ENCODE measurements around the gene ADAMTS13. TPM values are rescaled to one million over a fixed set of nuclear protein-coding genes. Genes with fewer than 3 reads are reported as not detected.

The ADAMTS13 gene
- total RNA-seq, 1 experiment from 2014 or later, result not detected

DNA sequence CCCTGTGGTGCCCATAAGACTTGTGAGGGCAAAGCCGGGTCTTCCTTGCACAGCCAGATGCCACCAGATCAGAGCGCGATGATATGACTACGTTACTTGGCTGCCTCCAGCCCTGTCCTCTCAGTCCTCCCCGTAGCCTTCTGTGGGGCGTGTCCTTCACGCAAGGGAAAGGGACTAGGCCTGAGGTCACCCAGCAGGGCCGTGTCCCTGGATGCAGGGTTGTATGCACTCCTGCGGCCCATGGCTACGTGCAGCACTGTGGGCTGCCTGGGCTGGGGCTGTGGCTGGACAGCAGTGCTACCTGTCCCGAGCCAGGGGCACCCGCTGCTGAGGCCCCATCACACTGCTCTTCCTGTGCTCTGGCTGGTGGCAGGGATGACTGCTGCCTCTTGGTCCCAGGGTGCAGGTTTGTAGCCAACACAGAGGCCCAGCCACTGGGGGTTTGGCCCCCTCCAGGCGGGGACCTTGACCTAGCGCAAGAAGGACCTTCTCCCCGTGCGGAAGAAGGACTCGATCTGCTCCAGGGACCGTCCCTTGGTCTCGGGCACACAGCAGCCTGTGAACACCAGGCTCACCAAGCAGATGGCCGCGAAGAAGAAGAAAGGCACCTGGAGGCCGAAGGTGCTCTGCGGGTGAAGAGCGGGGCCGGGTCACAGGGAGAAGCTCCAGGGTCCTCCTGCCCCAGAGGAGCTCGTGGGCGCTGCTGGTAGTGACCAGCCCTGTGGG lies 49.5 kb downstream of the ADAMTS13 start:
- no peak for DNase-seq (ENCODE audit: low read depth)

DNA sequence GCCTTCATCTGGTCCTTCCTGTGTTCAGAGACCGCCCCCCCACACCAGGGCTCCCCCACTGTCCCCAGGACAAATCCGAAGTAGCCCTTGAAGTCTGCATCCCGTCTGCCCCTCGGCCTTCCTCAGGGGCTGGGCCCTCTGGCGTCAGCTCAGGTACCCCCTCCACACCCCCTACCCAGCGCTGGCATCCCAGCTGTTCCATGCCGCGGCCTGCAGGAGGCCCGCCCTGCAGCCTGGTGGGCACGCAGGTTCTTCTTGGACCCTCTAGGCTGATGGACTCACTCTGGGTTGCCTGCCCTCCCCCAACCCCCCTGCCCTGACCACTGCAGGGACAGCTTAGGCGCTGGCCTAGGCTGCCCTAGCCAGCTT lies 50.1 kb downstream of the ADAMTS13 start:
- no peak for DNase-seq (ENCODE audit: low read depth)

DNA sequence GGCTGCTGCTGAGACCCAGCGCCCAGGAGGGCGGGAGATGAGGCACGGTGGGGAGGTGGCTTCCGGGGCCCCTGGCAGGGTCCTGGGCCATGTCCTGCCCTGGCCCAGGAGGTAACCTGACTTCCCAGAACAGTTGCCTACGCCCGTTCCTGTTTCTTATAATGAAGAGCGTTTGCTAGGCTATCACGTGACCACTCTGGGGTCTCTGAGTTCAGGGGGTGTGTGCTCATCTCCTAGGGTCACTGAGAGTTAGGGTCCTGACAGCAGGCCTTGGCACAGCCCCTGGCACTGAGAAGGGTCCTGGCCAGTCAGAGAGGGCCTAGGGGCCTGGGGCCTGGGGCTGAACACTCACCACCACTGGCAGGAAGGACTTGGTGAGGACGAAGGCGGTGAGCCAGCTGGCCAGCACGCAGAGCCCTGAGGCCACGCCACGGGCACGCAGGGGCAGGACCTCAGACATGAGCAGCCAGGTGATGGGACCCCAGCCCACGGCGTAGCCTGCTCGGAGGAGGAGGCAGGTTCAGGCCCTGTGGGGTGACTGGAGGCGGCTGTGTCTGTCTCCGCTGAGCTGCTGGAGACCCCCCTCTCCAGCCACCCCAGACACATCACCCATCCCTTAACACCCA lies 50.7 kb downstream of the ADAMTS13 start:
- no peak for DNase-seq (ENCODE audit: low read depth)

DNA sequence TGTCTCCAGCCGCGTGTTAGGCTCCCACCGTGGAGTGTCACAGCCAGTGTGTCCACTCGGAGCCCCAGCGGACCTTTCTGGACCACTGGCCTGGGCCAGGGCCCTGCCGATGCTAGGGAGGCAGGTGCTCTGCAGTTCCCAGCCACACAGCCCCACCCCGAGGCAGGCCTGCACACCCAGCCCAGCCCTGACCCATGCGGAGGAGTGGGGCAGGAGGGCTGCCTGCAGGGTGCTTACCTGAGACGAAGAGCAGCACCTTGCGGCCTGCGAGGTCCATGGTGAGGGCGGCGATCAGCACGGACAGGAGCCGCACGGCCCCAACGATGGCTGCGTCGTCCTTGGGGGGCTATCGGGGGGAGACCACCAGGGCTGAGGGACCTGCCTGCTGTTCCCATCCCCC lies 51.6 kb downstream of the ADAMTS13 start:
- no peak for DNase-seq (ENCODE audit: low read depth)

DNA sequence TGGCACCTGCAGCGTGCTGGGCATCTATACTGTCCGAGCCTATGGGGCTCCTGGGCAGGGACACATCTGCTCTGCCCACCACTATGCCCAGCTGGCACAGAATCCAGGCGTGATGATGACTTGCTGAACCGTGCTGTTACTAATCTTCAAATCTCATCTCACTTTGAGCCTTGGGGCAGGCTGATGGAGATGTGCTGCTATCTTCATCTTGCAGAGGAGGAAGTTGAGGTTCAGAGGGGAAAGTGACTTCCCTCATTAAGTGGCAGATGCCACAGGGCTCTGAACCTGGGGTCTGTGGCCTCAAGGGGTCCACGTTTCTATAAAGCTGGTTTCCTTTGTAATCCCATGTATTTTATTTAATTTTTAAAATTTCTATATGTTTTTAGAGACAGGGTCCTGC lies 52.0 kb downstream of the ADAMTS13 start:
- DNase-seq (ENCODE audit: low read depth), result no peak

DNA sequence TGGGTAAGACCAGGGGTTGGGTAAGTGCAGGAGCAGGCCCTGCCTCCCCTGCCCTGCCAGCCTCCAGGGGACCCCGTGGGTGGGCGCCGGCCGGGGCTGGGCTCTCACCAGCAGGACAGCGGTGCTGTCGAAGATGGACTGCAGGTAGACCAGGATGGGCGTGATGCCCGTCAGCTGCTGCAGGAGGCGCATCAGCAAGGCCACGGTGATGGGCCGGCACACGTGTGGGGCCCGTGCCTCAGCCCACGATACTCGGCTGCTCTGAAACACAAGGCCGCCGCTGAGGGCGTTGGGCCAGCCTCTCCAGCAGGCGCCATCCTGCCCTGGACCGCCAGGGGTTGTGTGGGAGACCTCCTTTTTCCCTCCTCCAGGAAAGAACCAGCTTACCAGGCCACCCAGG lies 52.7 kb downstream of the ADAMTS13 start:
- no peak for DNase-seq (ENCODE audit: low read depth)

DNA sequence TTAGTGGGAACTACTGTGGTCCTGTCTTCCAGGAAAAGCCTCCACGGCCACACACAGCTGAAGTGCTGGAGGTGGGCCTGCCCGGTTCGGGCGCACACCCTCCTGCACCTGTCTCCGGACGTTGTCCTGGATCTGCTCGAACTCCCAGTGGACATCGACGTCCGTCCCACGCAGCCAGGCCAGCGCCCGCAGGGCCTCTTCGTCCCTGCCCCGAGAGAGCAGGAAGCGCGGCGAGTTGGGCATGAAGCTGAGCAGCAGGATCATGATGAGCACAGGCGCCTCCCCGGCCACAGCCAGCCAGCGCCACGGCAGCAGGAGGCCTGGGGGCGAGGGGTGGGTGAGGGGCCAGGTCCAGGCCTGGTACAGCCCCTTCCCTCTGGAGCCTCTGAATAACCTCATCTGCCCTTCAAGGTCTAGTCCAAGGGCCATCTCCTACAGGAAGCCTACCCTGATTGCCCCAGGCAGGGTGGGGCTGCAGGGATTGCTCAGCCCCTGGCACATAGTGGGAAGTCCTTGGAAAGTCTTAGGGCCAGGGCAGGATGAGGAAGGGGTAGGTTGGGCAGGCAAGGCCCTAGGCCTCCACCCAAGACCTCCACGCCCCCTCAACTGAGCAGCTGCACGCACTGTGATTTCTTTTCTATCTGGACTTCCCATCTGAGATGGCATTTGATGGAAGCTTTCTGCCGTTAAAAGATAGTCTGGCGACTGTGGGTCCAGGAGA lies 53.3 kb downstream of the ADAMTS13 start:
- no peak for DNase-seq (ENCODE audit: low read depth)

DNA sequence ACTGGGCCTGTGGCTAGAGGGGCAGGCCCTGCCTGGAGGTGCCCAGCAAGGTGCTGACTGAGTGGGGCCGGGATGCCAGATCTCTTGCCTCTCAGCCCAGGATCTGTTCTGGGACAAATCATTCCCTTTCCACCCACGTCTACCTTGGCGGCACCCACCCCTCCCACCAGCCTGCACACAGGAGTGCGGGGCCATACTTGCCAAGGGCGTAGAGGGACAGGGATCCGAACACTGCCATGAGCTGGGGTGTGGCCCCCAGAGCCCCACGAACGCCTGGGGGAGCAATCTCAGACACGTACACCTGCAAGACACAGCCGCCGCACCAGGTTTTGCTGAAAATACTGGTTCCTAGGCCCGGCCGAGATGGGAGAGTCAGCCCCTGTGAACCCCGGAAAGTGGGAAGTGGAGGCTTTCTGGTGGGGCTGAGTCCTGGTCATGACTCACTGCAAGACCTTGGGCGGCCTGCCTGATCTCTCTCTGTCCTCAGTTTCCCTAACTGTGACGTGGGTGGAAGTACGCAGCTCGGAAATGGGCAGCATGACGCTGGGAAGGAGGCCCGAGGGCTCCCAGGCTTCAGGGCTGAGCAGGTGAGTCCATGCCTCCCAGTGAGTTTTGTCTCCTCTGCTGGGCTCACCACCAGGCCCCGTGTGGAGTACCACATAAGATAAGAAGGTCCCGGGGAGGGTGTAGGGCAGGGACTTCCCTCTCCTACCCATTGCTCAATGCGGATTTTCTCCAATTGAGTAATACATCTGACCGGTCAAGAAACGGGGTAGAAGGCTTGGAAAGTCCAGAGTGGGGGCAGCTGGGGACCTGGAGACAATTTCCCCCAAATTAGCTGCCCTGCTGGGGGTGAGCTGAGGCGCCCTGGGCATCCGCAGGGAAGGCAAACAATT lies 54.1 kb downstream of the ADAMTS13 start:
- DNase-seq (ENCODE audit: low read depth), result no peak

DNA sequence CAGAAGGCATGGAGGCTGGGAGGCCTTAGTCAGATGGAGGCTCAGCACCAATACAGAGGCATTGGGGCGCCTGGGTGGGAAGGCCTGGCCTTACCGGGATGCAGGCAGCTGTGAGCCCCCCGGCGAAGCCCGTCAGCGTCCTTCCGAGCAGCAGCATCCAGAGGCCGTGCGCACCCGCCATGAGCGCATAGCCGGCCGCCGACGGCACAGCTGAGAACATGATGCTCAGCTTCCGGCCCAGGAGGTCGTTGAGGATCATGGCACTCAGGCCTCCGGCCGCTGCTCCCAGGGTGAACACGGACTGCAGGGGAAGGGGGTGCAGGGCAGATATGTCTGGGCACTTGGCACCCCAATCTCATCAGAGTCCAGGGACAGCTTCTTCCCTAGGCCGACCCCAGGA lies 54.8 kb downstream of the ADAMTS13 start:
- DNase-seq (ENCODE audit: low read depth), result no peak

DNA sequence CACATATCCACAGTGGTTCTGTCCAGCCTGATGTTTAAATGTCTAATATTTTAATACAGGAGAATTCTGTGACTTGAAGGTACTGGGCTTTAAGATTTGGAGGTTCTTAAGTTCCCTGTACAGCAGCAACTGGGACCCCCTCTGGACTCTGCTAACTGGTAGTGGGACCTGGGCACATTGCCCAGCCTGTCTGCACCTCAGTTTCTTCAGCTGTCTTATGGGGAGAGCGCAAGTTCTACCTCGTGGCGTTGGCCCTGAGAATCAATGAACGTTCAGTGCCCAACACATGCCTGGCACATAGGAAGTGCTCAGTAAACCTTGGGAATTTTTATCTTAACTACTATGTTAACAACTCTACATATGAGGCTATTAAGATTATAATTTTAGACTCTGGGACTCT lies 55.3 kb downstream of the ADAMTS13 start:
- DNase-seq (ENCODE audit: low read depth), result no peak

DNA sequence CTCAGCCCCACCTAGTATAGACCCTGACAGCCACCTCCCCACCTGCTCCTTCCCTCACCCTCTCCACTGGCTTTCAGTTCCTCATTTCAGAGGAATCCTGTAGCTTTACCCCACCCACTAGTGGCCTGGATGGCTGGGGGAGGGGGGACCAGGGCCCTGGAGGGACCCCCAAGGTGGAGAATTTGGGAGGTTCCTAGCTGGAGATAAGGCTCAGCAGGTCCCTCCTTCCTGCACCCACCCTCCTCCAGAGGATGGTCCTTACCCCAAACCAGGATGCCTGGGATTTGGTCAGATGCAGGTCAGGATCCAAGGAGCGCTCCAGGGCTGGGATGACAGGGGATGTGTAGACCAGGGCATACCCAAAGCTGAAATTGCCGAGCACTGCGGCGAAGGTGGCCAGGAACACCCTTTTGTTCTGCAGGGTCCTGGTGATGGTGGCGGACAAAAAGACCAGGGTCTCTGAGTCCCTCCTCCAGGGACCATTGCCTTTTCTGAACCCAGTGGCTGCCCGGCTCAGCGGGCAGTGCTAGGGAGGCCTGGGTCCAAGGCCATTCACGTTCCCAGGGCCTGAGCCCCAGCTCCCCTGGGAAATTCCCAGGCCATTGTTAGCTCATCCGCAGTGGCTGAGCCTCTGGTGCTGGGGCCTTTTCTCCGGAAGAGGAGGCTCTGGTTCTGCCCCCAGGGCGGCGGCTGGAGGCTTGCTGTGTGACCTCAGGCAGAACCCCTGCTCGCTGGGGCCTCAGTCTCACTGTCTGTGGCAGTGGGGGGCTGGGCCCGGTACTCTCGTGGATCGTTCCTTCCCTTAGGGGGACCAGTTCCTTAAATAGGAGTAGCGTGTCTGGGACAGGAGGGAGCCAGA lies 56.1 kb downstream of the ADAMTS13 start:
- DNase-seq (ENCODE audit: low read depth), result peak; percentile 58

DNA sequence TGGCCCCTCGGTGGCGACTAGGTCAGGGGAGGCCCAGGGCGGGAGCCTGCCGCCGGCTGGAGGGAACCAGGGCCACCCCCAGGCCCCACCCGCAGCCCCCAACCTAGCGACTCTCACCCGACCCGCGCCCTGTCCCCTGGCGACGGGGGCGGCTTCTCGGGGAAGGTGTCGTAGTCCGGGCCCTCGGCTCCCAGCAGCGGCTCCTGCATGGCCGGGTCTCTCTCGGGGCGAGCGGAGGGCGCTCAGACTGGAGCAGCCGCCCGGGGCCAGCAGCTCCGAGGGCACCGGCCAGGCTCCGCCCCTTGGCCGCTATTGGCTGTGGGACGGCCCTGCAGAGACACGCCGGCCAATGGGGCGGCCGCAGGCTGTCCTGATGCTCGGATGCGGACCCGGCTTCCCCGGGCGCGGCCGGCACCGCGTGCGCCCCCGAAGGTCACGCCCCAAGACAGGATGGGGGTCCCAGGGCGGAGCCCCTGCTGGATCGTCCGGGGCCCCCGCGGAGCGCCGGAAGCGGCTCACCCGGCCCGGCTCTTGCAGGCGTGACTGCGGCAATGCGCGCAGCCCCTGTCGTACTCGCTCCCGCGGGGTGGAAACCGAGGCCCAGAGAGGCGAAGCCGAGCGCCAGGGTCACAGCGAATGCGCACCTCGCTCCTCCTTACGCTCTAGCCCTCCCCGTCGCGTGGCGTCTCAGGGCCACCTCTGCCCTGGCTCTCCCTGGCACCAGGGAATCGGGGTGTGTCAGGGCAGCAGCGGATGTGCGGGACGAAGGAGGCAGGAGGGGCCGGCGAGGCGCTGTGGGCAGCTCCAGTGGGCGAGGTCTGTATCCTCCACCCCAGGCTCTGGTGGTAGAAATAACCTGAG lies 56.9 kb downstream of the ADAMTS13 start, which contains the start of gene SLC2A6:
SLC2A6 (minus strand) TSS at position 249 of the 861 bp plus-strand sequence; CDS start at position 209, 40 bp downstream.
- DNase-seq (ENCODE audit: low read depth), result peak; percentile 82

DNA sequence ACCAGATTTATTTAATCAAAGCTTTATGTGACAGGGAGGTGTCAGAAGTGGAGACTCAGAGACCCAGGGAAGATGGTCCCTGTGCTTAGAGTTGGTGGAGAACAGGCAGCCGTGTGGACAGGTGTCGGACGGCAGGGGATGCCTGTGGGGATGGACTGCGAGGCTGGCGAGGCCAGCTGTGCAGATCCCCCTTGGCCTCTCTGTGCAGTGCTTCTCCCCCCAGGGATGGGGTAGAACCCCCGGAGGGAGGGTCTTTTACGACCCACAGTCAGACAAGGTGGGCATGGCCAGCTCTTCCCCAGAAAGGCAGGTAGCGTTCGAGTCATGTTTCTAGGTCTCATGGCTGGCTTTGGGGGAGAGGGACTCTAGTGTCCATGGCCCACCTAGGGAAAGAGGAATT lies 61.4 kb downstream of the ADAMTS13 start:
- DNase-seq (ENCODE audit: low read depth), result no peak

DNA sequence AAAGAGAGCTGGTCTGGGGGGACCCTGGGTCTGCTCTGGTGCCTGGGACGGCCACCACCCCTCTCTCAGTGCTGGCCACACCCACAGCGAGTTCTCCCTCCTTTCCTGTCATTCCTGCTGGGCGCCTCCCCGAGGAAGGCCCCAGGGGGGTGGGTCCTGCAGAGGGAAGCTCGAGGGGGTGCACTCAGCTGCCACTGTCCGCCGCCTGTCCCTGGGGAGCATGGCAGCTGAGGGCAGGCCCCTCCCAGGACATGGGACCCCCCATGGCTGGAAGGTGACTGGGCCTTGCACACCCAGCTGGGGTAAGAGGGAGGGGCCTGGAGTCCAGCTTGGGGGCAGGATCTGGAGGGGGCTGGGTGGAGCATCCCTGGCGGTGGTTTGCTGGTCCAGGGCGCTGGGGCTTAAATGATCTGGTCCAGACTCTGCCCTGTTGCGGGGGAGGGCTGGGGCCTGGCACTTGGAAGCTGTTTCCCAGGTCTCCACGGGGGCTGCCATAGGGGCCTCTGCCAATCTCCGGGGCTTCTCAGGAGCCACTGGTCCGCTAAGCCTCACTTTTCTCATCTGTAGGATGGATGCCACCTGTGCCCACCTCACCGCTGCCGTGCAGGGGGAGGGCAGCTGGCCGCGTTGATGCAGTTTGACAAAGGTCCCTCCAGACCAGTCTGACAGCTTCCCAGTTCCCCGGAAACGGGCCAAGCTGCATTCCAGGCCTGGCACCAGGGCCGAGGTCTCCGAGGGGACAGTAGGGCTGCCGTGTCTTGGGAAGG lies 62.7 kb downstream of the ADAMTS13 start:
- peak; percentile 42 for DNase-seq (ENCODE audit: low read depth)

DNA sequence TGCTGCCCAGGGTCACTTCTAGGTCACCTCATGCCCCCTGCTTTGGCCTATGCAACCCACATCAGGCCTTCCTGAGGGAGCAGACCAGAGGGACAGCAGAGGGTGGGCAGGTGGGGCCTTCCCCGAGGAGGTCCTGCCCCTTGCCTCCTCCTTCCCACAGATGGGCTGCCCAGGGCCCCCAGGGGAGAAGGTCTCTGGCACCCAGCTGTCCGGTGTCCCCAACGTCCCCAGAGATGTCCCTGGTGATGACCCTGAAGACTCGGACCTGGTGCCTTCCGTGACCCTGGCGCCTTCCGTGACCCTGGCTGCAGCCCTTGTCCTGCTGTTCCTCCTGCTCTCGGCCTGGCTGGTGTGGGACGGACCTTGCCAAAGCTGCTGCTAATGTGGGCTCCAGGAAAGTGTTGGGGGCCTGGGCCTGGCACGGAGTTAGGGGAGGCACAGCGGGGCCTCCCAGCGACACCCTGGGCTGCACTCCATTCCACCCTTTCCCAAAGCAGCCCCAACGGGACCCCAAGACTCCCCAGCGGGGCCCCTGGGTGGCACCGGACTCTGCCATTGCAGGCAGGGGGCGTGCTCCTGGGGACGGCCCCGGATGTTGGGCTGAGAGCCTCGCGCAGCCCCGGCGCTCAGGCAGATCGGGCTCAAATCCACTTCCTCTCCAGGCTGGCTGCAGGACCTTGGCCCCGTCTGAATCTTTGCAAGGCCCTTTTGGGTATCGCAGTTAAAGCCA lies 63.5 kb downstream of the ADAMTS13 start:
- DNase-seq (ENCODE audit: low read depth), result no peak

DNA sequence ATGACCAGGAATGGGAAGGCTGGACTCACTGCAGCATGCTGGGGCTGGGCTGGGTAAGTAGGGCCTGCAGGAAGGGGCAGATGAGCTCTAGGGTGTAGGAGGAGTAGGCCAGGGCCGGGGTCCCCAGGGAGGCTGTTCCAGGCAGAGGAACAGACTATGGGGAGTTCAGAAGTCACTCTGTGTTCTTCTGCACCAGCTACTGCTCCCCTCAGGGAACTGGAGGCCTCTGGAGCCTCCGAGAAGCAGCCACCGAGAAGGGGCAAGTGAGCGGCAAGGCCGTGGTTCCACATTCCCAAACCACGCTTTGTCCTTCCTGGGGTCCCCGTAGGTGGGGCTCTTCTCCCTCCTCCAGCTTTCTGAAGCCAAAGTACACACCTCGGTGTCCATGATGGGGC lies 65.2 kb downstream of the ADAMTS13 start:
- no peak for DNase-seq (ENCODE audit: low read depth)

DNA sequence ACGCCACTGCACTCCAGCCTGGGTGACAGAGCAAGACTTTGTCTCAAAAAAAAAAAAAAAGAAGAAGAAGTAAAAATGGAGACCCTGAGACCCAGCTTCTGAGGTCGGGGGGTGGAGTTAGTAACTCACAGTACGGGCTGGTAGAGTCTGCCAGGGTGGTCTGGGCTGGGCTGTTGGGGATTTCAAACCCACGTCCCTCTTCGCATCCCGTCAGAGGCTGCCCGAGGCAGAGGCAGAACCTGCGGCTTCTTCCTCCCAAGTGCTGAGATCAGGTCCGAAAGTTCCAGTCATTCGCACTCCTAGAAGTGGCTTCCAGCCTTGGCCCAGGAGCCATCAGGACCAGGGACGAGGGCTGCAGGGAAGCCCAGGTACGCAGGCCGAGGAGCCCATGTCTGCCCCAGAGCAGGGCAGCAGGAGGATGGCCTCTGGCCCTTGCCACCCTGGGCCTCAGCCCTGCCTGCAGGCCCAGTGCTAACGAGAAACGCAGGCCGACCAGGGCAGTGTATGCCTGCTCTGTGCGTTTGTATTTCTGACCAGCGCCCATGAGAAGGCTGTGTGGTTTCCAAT lies 66.6 kb downstream of the ADAMTS13 start:
- DNase-seq (ENCODE audit: low read depth), result no peak
